Measurements from ENCODE around the gene APCDD1L.
"Not testable (repeated sequence)": the region's sequence is repeated elsewhere in the genome, so short reads cannot be mapped to it uniquely, and the experiment has no call there.

The APCDD1L gene

GRCh38 chr20:58508762-58509395, 6.3 kb downstream of the APCDD1L start:
- H3K9me3 ChIP-seq (ENCODE audit: insufficient read depth, low read depth, low read length): peaks cover 24% of the 10 kb centered on the region; the same call in 1 of the 2 replicates
- H3K36me3 ChIP-seq (ENCODE audit: insufficient read depth, low read length): no peaks in the 10 kb centered on the region
- no peaks in the 10 kb centered on the region for H3K79me2 ChIP-seq (ENCODE audit: insufficient read depth, low read length)
- no peak for TF ChIP-seq EZH2phosphoT487 (IDR thresholded peaks at IDR 0.05; ENCODE audit: borderline replicate concordance)
- TF ChIP-seq CTCF (conservative IDR thresholded peaks at IDR 0.05; ENCODE audit: low read length): no peak
- no peaks in the 10 kb centered on the region for H3K4me1 ChIP-seq (ENCODE audit: insufficient read depth, low read length, poor library complexity, severe bottlenecking)
- H3K4me2 ChIP-seq (ENCODE audit: low read depth, low read length, poor library complexity, severe bottlenecking): no peak overlapping the region
- no peaks in the 10 kb centered on the region for H4K20me1 ChIP-seq (ENCODE audit: insufficient read depth, low read length, poor library complexity, severe bottlenecking)
- H2AFZ ChIP-seq (ENCODE audit: low read length): no peak overlapping the region
- no peaks in the 10 kb centered on the region for H3K9me2 ChIP-seq (replicated peaks; ENCODE audit: low read depth, low read length)
- H3K4me3 ChIP-seq (ENCODE audit: low read length, poor library complexity, severe bottlenecking): no peak overlapping the region
- no peak overlapping the region for H3K9ac ChIP-seq (ENCODE audit: low read depth, low read length, poor library complexity, severe bottlenecking)
- H3K27me3 ChIP-seq (ENCODE audit: insufficient read depth, low read length, poor library complexity, severe bottlenecking): no peaks in the 10 kb centered on the region
- no peaks in the 10 kb centered on the region for H3F3A ChIP-seq (ENCODE audit: low read depth)

GRCh38 chr20:58506999-58507398, 8.2 kb downstream of the APCDD1L start:
- not testable (repeated sequence) for H3F3A ChIP-seq (ENCODE audit: low read depth); H3K4me1 ChIP-seq (ENCODE audit: insufficient read depth, low read length, poor library complexity, severe bottlenecking); H3K9ac ChIP-seq (ENCODE audit: low read depth, low read length, poor library complexity, severe bottlenecking); H3K4me3 ChIP-seq (ENCODE audit: low read length, poor library complexity, severe bottlenecking); H2AFZ ChIP-seq (ENCODE audit: low read length); H3K79me2 ChIP-seq (ENCODE audit: insufficient read depth, low read length); H4K20me1 ChIP-seq (ENCODE audit: insufficient read depth, low read length, poor library complexity, severe bottlenecking); H3K9me2 ChIP-seq (replicated peaks; ENCODE audit: low read depth, low read length); H3K36me3 ChIP-seq (ENCODE audit: insufficient read depth, low read length); H3K27me3 ChIP-seq (ENCODE audit: insufficient read depth, low read length, poor library complexity, severe bottlenecking); H3K4me2 ChIP-seq (ENCODE audit: low read depth, low read length, poor library complexity, severe bottlenecking)
- H3K9me3 ChIP-seq (ENCODE audit: insufficient read depth, low read depth, low read length): peaks cover 27% of the 10 kb centered on the region; the same call in 1 of the 2 replicates

- no peaks in the 10 kb centered on the region for H3K9me2 ChIP-seq (replicated peaks; ENCODE audit: low read depth, low read length)
- H3K4me3 ChIP-seq (ENCODE audit: low read length, poor library complexity, severe bottlenecking): no peak overlapping the region
- no peak overlapping the region for H3K9ac ChIP-seq (ENCODE audit: low read depth, low read length, poor library complexity, severe bottlenecking)
- no peaks in the 10 kb centered on the region for H3K4me1 ChIP-seq (ENCODE audit: insufficient read depth, low read length, poor library complexity, severe bottlenecking)
- H3F3A ChIP-seq (ENCODE audit: low read depth): no peaks in the 10 kb centered on the region
- no peaks in the 10 kb centered on the region for H3K79me2 ChIP-seq (ENCODE audit: insufficient read depth, low read length)
- no peak for TF ChIP-seq CTCF (conservative IDR thresholded peaks at IDR 0.05; ENCODE audit: low read length)
- no peak for TF ChIP-seq EZH2phosphoT487 (IDR thresholded peaks at IDR 0.05; ENCODE audit: borderline replicate concordance)
- H4K20me1 ChIP-seq (ENCODE audit: insufficient read depth, low read length, poor library complexity, severe bottlenecking): no peaks in the 10 kb centered on the region
- H3K27me3 ChIP-seq (ENCODE audit: insufficient read depth, low read length, poor library complexity, severe bottlenecking): no peaks in the 10 kb centered on the region
- H3K9me3 ChIP-seq (ENCODE audit: insufficient read depth, low read depth, low read length): peaks cover 27% of the 10 kb centered on the region; the same call in 1 of the 2 replicates
- H2AFZ ChIP-seq (ENCODE audit: low read length): no peak overlapping the region
- no peak overlapping the region for H3K4me2 ChIP-seq (ENCODE audit: low read depth, low read length, poor library complexity, severe bottlenecking)
- no peaks in the 10 kb centered on the region for H3K36me3 ChIP-seq (ENCODE audit: insufficient read depth, low read length)
Measured at GRCh38 chr20:58504566-58504965, 10.6 kb downstream of the APCDD1L start.

- Histone ChIP-seq H3K79me2 (ENCODE audit: insufficient read depth, low read length) (no peaks in the 10 kb centered on the region), H4K20me1 (ENCODE audit: insufficient read depth, low read length, poor library complexity, severe bottlenecking) (no peaks in the 10 kb centered on the region), H3F3A (ENCODE audit: low read depth) (no peaks in the 10 kb centered on the region), H3K9me2 (replicated peaks; ENCODE audit: low read depth, low read length) (no peaks in the 10 kb centered on the region), H3K36me3 (ENCODE audit: insufficient read depth, low read length) (no peaks in the 10 kb centered on the region), H3K4me3 (ENCODE audit: low read length, poor library complexity, severe bottlenecking) (no peak overlapping the region), H3K4me1 (ENCODE audit: insufficient read depth, low read length, poor library complexity, severe bottlenecking) (no peaks in the 10 kb centered on the region), H3K9ac (ENCODE audit: low read depth, low read length, poor library complexity, severe bottlenecking) (no peak overlapping the region), H2AFZ (ENCODE audit: low read length) (no peak overlapping the region), H3K4me2 (ENCODE audit: low read depth, low read length, poor library complexity, severe bottlenecking) (no peak overlapping the region), H3K9me3 (ENCODE audit: insufficient read depth, low read depth, low read length) (peaks cover 27% of the 10 kb centered on the region; the same call in 1 of the 2 replicates), H3K27me3 (ENCODE audit: insufficient read depth, low read length, poor library complexity, severe bottlenecking) (no peaks in the 10 kb centered on the region)
- TF ChIP-seq EZH2phosphoT487 (IDR thresholded peaks at IDR 0.05; ENCODE audit: borderline replicate concordance): no peak
- TF ChIP-seq CTCF (conservative IDR thresholded peaks at IDR 0.05; ENCODE audit: low read length): no peak
Measured at GRCh38 chr20:58503668-58504067, 11.5 kb downstream of the APCDD1L start.

Measured in Loucy (cell line).